ENCODE measurements around the gene VPS26A. TPM values are rescaled to one million over a fixed set of nuclear protein-coding genes. Genes with fewer than 3 reads are reported as not detected.
"Not testable (repeated sequence)": the region's sequence is repeated elsewhere in the genome, so short reads cannot be mapped to it uniquely, and the experiment has no call there.

The VPS26A gene
- total RNA-seq, 1 experiment from 2014 or later, result 37.4 TPM

GRCh38 chr10:69172241-69172982 is 48.4 kb downstream of the VPS26A start:
- H3K9me3 Mint-ChIP-seq, result peaks cover 10% of the 10 kb centered on the region
- H3K4me3 Mint-ChIP-seq, result no peak overlapping the region
- no peak for ATAC-seq
- no peak for DNase-seq (ENCODE audit: low spot score)
- TF ChIP-seq ZNF512 (CRISPR knock-in tag; IDR thresholded peaks at IDR 0.05; ENCODE audit: borderline replicate concordance), result no peak
- TF ChIP-seq SMAD4 (CRISPR knock-in tag; IDR thresholded peaks at IDR 0.05), result no peak
- TF ChIP-seq FOXK1 (CRISPR knock-in tag; IDR thresholded peaks at IDR 0.05), result no peak
- no peak for TF ChIP-seq OVOL2 (CRISPR knock-in tag; IDR thresholded peaks at IDR 0.05; ENCODE audit: borderline replicate concordance)
- TF ChIP-seq FOXP4 (CRISPR knock-in tag; IDR thresholded peaks at IDR 0.05), result no peak
- TF ChIP-seq USF2 (CRISPR knock-in tag; IDR thresholded peaks at IDR 0.05), result no peak
- TF ChIP-seq ERG (CRISPR knock-in tag; IDR thresholded peaks at IDR 0.05), result no peak
- TF ChIP-seq ZNF423 (CRISPR knock-in tag; IDR thresholded peaks at IDR 0.05), result no peak
- no peak for TF ChIP-seq RORB (CRISPR knock-in tag; IDR thresholded peaks at IDR 0.05)
- TF ChIP-seq RELA (CRISPR knock-in tag; IDR thresholded peaks at IDR 0.05; ENCODE audit: borderline replicate concordance), result no peak
- no peak for TF ChIP-seq ELF4 (CRISPR knock-in tag; IDR thresholded peaks at IDR 0.05; ENCODE audit: low read depth)
- no peak for TF ChIP-seq HMGA2 (CRISPR knock-in tag; IDR thresholded peaks at IDR 0.05)
- POLR2A ChIA-PET, result no interaction called here
- peaks cover 17% of the 10 kb centered on the region for H3K36me3 Mint-ChIP-seq
- H3K27me3 Mint-ChIP-seq (ENCODE audit: low read depth), result no peaks in the 10 kb centered on the region
- no peaks in the 10 kb centered on the region for H3K4me1 Mint-ChIP-seq
- CTCF ChIA-PET, result interaction anchor here (1.3 kb wide), 1 partner anchor 236 kb away, joined by 3 read pairs; no protein-coding TSS in a partner anchor
- H3K27ac Mint-ChIP-seq, result no peak overlapping the region

- CTCF ChIA-PET, result interaction anchor here (0.8 kb wide), 1 partner anchor 233 kb away, joined by 3 read pairs; no protein-coding TSS in a partner anchor
- not testable (repeated sequence) for DNase-seq (ENCODE audit: low spot score); H3K9me3 Mint-ChIP-seq; H3K27me3 Mint-ChIP-seq (ENCODE audit: low read depth); H3K4me3 Mint-ChIP-seq; H3K27ac Mint-ChIP-seq; H3K4me1 Mint-ChIP-seq; ATAC-seq
- peak; percentile 35; the same call in 1 of the 2 replicates for TF ChIP-seq NFYB (CRISPR knock-in tag; conservative IDR thresholded peaks at IDR 0.05; ENCODE audit: low read depth)
- peaks cover 10% of the 10 kb centered on the region for H3K36me3 Mint-ChIP-seq
- POLR2A ChIA-PET, result interaction anchor here (0.6 kb wide), 1 partner anchor 667 kb away, joined by 5 read pairs; no protein-coding TSS in a partner anchor
Observed at GRCh38 chr10:69175326-69175725, 51.3 kb downstream of the VPS26A start.

GRCh38 chr10:69176823-69177222 is 52.8 kb downstream of the VPS26A start:
- Mint-ChIP-seq H3K27me3 (ENCODE audit: low read depth) (no peaks in the 10 kb centered on the region), H3K4me1 (peaks cover 13% of the 10 kb centered on the region), H3K9me3 (peaks cover 10% of the 10 kb centered on the region), H3K36me3 (peaks cover 4% of the 10 kb centered on the region; the same call in 1 of the 2 replicates), H3K27ac (no peak overlapping the region), H3K4me3 (no peak overlapping the region)
- ChIA-PET POLR2A (no interaction called here), CTCF (no interaction called here)
- no peak for TF ChIP-seq RORB (CRISPR knock-in tag; IDR thresholded peaks at IDR 0.05)
- TF ChIP-seq PRDM15 (CRISPR knock-in tag; IDR thresholded peaks at IDR 0.05), result no peak
- TF ChIP-seq ZNF317 (CRISPR knock-in tag; IDR thresholded peaks at IDR 0.05; ENCODE audit: borderline replicate concordance, low read depth), result no peak
- TF ChIP-seq SP1 (CRISPR knock-in tag; conservative IDR thresholded peaks at IDR 0.05), result no peak
- no peak for DNase-seq (ENCODE audit: low spot score)
- ATAC-seq, result no peak
